A673 (cell line): ENCODE results near the gene BICC1.

Experiments
- EZH2 ChIP-seq: fragments of 200-600 bp; sonication (generic); IDR thresholded peaks from 2 replicates; pipeline ENCODE4 v1.6.1; 2017; ENCODE audit warnings: borderline replicate concordance, low read depth, mild to moderate bottlenecking, mixed read lengths, antibody characterized with exemption, low read length; ENCODE audit not compliant: poor library complexity, severe bottlenecking
- TF ChIP-seq, protein P1 (sequence below): fragments of 300-800, 200-600 bp; sonication (generic); conservative IDR thresholded peaks from 2 replicates; pipeline ENCODE4 v1.5.1; 2017; ENCODE audit warnings: low read depth, mild to moderate bottlenecking, antibody characterized with exemption, low read length, moderate library complexity, mixed read lengths

DNA sequence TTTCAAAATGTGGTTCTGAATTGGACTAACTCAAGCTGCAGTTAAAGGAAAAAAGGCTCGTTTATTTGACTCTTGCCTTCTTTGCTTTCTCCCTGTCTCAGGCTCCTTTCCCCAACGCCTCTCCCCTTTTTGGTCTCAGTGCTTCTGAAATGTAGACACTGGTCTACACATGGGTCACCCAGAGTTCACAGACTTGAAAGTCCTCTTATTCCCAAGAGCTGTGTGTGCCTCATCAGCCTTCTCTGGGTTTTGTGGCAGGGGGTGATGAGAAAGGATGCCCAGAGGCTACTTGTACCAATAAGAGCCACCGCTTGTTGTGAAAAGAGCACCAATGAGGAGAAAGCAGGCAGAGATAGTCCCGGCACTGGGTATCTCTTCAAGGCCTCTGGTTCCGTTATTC, 125.7 kb downstream of the BICC1 start:
- TF ChIP-seq, protein P1, sequence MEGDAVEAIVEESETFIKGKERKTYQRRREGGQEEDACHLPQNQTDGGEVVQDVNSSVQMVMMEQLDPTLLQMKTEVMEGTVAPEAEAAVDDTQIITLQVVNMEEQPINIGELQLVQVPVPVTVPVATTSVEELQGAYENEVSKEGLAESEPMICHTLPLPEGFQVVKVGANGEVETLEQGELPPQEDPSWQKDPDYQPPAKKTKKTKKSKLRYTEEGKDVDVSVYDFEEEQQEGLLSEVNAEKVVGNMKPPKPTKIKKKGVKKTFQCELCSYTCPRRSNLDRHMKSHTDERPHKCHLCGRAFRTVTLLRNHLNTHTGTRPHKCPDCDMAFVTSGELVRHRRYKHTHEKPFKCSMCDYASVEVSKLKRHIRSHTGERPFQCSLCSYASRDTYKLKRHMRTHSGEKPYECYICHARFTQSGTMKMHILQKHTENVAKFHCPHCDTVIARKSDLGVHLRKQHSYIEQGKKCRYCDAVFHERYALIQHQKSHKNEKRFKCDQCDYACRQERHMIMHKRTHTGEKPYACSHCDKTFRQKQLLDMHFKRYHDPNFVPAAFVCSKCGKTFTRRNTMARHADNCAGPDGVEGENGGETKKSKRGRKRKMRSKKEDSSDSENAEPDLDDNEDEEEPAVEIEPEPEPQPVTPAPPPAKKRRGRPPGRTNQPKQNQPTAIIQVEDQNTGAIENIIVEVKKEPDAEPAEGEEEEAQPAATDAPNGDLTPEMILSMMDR, result no peak
- no peak for TF ChIP-seq EZH2
